Neural cell (in vitro differentiated cells): Measurements from ENCODE around the gene ATP5PO. TPM values are rescaled to one million over a fixed set of nuclear protein-coding genes. Genes with fewer than 3 reads are reported as not detected.

Experiments used
- H2AFZ ChIP-seq: fragments of 200-600, 300-800 bp; sonication (generic), shearing (Covaris generic); 2 replicates; pipeline ENCODE4 v1.6.0; 2014; ENCODE audit warnings: low read depth, mild to moderate bottlenecking, antibody characterized with exemption, low read length, moderate library complexity
- H3F3A ChIP-seq: fragments of 200-600 bp; shearing (Covaris generic); 2 replicates; pipeline ENCODE4 v1.6.1; 2016; ENCODE audit warnings: mild to moderate bottlenecking, moderate library complexity, mixed read lengths, antibody characterized with exemption, low read length; ENCODE audit not compliant: insufficient read depth, poor library complexity, severe bottlenecking
- H3K27ac ChIP-seq: fragments of 200-600, 300-800 bp; sonication (generic), shearing (Covaris generic); 2 replicates; pipeline ENCODE4 v1.5.1; 2014; ENCODE audit warnings: mild to moderate bottlenecking, low read length, moderate library complexity
- H3K27me3 ChIP-seq: fragments of 300-800, 200-600 bp; sonication (generic), shearing (Covaris generic); 2 replicates; pipeline ENCODE4 v1.6.0; 2014; ENCODE audit warnings: mild to moderate bottlenecking, low read depth, low read length, moderate library complexity; ENCODE audit not compliant: insufficient read depth
- H3K36me3 ChIP-seq: fragments of 300-800, 200-600 bp; sonication (generic), shearing (Covaris generic); 2 replicates; pipeline ENCODE4 v1.5.1; 2014; ENCODE audit warnings: mild to moderate bottlenecking, antibody characterized with exemption, low read length, moderate library complexity; ENCODE audit not compliant: insufficient read depth
- H3K4me2 ChIP-seq: fragments of 300-800, 200-600 bp; sonication (generic), shearing (Covaris generic); 2 replicates; pipeline ENCODE4 v1.6.0; 2014; ENCODE audit warnings: mild to moderate bottlenecking, low read length
- H3K4me3 ChIP-seq: fragments of 300-800, 200-600 bp; sonication (generic), shearing (Covaris generic); 2 replicates; pipeline ENCODE4 v1.5.1; 2014; ENCODE audit warnings: mild to moderate bottlenecking, low read length, moderate library complexity
- H3K79me2 ChIP-seq: fragments of 200-600 bp; shearing (Covaris generic); replicated peaks from 2 replicates; pipeline ENCODE4 v1.6.0; 2014; ENCODE audit warnings: mild to moderate bottlenecking, low read length, moderate library complexity; ENCODE audit not compliant: insufficient read depth
- H3K9ac ChIP-seq: fragments of 300-800, 200-600 bp; sonication (generic), shearing (Covaris generic); 2 replicates; pipeline ENCODE4 v1.6.1; 2016; ENCODE audit warnings: mild to moderate bottlenecking, low read length, mixed read lengths
- H3K9me2 ChIP-seq: fragments of 200-600 bp; shearing (Covaris generic); 2 replicates; pipeline ENCODE4 v1.6.1; 2016; ENCODE audit warnings: mild to moderate bottlenecking, low read length, mixed read lengths; ENCODE audit not compliant: insufficient read depth
- H3K9me3 ChIP-seq: fragments of 200-600, 300-800 bp; sonication (generic), shearing (Covaris generic); 2 replicates; pipeline ENCODE4 v1.6.1; 2016; ENCODE audit warnings: mild to moderate bottlenecking, mixed run types, low read length, moderate library complexity, mixed read lengths
- H4K20me1 ChIP-seq: fragments of 200-600 bp; shearing (Covaris generic); 2 replicates; pipeline ENCODE4 v1.6.1; 2016; ENCODE audit warnings: mild to moderate bottlenecking, mixed run types; ENCODE audit not compliant: insufficient read depth
- EP300 ChIP-seq: fragments of 450-650 bp; conservative IDR thresholded peaks from 2 replicates; pipeline ENCODE4 v1.6.1; 2014; ENCODE audit warnings: antibody characterized with exemption, mild to moderate bottlenecking, moderate library complexity; ENCODE audit not compliant: poor library complexity, severe bottlenecking
- EZH2 ChIP-seq: fragments of 200-600, 300-800 bp; shearing (Covaris generic), sonication (generic); IDR thresholded peaks from 2 replicates; pipeline ENCODE4 v1.6.1; 2014; ENCODE audit warnings: antibody characterized with exemption, low read length, borderline replicate concordance, mild to moderate bottlenecking; ENCODE audit not compliant: insufficient read depth, poor library complexity, severe bottlenecking
- MXI1 ChIP-seq: fragments of 450-650 bp; conservative IDR thresholded peaks from 2 replicates; pipeline ENCODE4 v1.6.1; 2014; ENCODE audit warnings: antibody characterized with exemption, mild to moderate bottlenecking; ENCODE audit not compliant: poor library complexity, severe bottlenecking
- POLR2AphosphoS5 ChIP-seq: IDR thresholded peaks from 2 replicates; pipeline ENCODE4 v1.6.1; 2012
- RAD21 ChIP-seq: fragments of 450-650 bp; conservative IDR thresholded peaks from 2 replicates; pipeline ENCODE4 v1.6.1; 2014; ENCODE audit warnings: antibody characterized with exemption, mild to moderate bottlenecking, moderate library complexity
- SMC3 ChIP-seq: fragments of 450-650 bp; conservative IDR thresholded peaks from 2 replicates; pipeline ENCODE4 v1.6.1; 2014; ENCODE audit warnings: antibody characterized with exemption, mild to moderate bottlenecking, moderate library complexity; ENCODE audit not compliant: poor library complexity
- TAF1 ChIP-seq: IDR thresholded peaks from 2 replicates; pipeline ENCODE4 v1.6.1; 2012; ENCODE audit warnings: low read depth
- polyA plus RNA-seq: library from polyadenylated mRNA; depleted of rRNA; stranded (reverse); fragments of >200 nt; gene quantifications from 2 replicates; pipeline ENCODE4 v1.2.3, GENCODE V29; 2014
- TF ChIP-seq, protein P1 (sequence below): fragments of 450-650 bp; IDR thresholded peaks from 2 replicates; pipeline ENCODE4 v1.5.1; 2014; ENCODE audit warnings: antibody characterized with exemption, mild to moderate bottlenecking, moderate library complexity; ENCODE audit not compliant: poor library complexity, severe bottlenecking
- TF ChIP-seq, protein P2 (sequence below): IDR thresholded peaks from 2 replicates; pipeline ENCODE4 v1.6.1; 2012; ENCODE audit warnings: borderline replicate concordance

Gene ATP5PO
- polyA plus RNA-seq, 1 donor from 2014 or later = 439 TPM

DNA sequence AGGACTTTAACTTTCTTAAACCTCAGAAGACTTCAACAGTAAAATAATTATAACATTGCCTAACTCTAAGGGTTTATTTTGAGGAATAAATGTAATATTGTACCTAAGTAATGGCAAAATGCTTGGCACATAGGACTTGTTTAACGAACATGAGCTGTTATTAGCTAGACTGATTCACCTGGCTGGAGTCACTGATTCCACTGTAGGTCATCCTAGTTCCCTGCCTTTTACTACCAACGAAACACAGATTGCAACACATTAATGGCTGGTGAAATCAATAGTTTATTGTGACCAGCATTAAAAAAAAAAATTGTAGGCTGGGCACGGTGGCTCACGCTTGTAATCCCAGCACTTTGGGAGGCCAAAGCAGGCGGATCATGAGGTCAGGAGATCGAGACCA, 45.5 kb upstream of the ATP5PO start:
- no peaks in the 10 kb centered on the region for H3K9me3 ChIP-seq

DNA sequence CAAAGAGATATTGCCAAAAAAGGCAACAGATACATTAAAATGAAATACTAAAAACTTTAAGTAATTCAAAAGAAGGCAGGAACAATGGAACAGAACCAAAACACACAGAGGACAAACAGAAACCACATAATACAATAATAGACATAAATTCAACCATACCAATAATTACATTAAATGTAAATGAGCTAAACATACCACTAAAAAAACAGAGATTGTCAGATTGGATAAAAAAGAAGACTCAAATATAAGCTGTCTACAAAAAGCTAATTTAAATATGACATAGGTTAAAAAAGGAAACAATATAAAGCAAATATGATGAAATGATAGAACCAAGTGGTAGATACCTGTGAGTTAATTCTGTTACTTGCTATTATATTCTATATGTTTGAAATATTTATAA, 44.1 kb upstream of the ATP5PO start:
- H3K4me2 ChIP-seq = no peak overlapping the region
- no peaks in the 10 kb centered on the region for H3K36me3 ChIP-seq
- no peak overlapping the region for H3K4me3 ChIP-seq
- no peak overlapping the region for H3K9ac ChIP-seq
- TF ChIP-seq EZH2 = no peak
- no peak for TF ChIP-seq MXI1
- TF ChIP-seq EP300 = no peak
- TF ChIP-seq, protein P1, sequence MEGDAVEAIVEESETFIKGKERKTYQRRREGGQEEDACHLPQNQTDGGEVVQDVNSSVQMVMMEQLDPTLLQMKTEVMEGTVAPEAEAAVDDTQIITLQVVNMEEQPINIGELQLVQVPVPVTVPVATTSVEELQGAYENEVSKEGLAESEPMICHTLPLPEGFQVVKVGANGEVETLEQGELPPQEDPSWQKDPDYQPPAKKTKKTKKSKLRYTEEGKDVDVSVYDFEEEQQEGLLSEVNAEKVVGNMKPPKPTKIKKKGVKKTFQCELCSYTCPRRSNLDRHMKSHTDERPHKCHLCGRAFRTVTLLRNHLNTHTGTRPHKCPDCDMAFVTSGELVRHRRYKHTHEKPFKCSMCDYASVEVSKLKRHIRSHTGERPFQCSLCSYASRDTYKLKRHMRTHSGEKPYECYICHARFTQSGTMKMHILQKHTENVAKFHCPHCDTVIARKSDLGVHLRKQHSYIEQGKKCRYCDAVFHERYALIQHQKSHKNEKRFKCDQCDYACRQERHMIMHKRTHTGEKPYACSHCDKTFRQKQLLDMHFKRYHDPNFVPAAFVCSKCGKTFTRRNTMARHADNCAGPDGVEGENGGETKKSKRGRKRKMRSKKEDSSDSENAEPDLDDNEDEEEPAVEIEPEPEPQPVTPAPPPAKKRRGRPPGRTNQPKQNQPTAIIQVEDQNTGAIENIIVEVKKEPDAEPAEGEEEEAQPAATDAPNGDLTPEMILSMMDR = no peak
- TF ChIP-seq, protein P2, sequence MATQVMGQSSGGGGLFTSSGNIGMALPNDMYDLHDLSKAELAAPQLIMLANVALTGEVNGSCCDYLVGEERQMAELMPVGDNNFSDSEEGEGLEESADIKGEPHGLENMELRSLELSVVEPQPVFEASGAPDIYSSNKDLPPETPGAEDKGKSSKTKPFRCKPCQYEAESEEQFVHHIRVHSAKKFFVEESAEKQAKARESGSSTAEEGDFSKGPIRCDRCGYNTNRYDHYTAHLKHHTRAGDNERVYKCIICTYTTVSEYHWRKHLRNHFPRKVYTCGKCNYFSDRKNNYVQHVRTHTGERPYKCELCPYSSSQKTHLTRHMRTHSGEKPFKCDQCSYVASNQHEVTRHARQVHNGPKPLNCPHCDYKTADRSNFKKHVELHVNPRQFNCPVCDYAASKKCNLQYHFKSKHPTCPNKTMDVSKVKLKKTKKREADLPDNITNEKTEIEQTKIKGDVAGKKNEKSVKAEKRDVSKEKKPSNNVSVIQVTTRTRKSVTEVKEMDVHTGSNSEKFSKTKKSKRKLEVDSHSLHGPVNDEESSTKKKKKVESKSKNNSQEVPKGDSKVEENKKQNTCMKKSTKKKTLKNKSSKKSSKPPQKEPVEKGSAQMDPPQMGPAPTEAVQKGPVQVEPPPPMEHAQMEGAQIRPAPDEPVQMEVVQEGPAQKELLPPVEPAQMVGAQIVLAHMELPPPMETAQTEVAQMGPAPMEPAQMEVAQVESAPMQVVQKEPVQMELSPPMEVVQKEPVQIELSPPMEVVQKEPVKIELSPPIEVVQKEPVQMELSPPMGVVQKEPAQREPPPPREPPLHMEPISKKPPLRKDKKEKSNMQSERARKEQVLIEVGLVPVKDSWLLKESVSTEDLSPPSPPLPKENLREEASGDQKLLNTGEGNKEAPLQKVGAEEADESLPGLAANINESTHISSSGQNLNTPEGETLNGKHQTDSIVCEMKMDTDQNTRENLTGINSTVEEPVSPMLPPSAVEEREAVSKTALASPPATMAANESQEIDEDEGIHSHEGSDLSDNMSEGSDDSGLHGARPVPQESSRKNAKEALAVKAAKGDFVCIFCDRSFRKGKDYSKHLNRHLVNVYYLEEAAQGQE = no peak
- no peak for TF ChIP-seq RAD21
- no peak for TF ChIP-seq POLR2AphosphoS5
- no peak for TF ChIP-seq TAF1
- TF ChIP-seq SMC3 = no peak
- H3K9me2 ChIP-seq = no peaks in the 10 kb centered on the region
- H4K20me1 ChIP-seq = no peaks in the 10 kb centered on the region
- no peak overlapping the region for H3K27ac ChIP-seq
- no peaks in the 10 kb centered on the region for H3K9me3 ChIP-seq
- no peak overlapping the region for H2AFZ ChIP-seq
- no peaks in the 10 kb centered on the region for H3K79me2 ChIP-seq
- no peaks in the 10 kb centered on the region for H3K27me3 ChIP-seq
- no peaks in the 10 kb centered on the region for H3F3A ChIP-seq

More for the DNA sequence above, 45.5 kb upstream of the ATP5PO start:
- Histone ChIP-seq H3K9me2 (no peaks in the 10 kb centered on the region), H3K9ac (no peak overlapping the region), H3F3A (no peaks in the 10 kb centered on the region), H3K79me2 (no peaks in the 10 kb centered on the region), H3K4me3 (no peak overlapping the region), H2AFZ (no peak overlapping the region), H3K4me2 (no peak overlapping the region), H3K36me3 (no peaks in the 10 kb centered on the region), H4K20me1 (no peaks in the 10 kb centered on the region), H3K27me3 (no peaks in the 10 kb centered on the region), H3K27ac (no peak overlapping the region)
- TF ChIP-seq POLR2AphosphoS5 (no peak), MXI1 (no peak), RAD21 (no peak), TAF1 (no peak), EP300 (no peak), EZH2 (no peak), SMC3 (no peak)
- TF ChIP-seq, protein P1 = no peak
- TF ChIP-seq, protein P2 = no peak
